ENCODE measurements around the gene L3MBTL2. TPM values are rescaled to one million over a fixed set of nuclear protein-coding genes. Genes with fewer than 3 reads are reported as not detected.
A peak's percentile ranks its signal among the peaks of the same experiment; 100 is the strongest.

The L3MBTL2 gene
- total and polyA plus RNA-seq, 5 donors, result 9.6 to 18.6 (median 18.1) TPM

DNA sequence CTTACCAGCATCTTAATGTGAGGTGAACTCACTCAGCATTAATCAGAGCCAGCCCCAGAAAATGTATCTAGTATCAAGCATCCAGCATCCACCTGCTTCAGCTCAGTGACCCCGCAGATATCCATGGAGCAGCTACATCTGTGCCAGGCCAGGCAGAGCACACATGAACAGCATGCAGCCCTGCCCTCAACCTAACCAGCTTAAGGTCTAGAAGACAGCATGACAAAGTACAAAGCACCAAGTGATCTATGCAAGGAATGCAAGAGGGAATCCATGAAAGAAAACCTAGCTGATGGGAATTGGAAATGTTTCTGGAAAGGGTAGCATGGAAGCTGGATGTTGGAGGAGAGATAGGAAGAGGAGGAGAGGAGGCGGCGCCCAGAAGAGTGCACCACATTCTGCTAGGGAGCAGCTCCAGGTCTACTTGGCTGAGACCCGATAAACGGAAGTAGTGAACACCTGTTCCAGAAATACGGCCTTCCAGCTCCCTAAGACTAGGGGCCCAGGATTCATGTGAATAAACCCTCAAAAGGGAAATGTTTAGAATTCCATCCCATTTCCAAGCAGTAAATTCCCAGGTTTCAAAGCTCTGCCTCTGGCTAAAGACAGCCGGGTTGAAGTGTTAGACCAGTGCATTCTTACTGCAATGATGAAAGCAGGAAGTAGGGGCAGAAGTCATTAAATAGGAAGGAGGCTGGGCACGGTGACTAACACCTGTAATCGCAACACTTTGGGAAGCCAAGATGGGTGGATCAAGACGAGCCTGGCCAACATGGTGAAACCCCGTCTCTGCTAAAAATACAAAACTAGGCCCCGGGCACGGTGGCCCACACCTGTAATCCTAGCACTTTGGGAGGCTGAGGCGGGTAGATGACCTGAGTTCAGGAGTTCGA, 23.5 kb upstream of the L3MBTL2 start:
- intact Hi-C loops (cut with DNase I), result no loop called here
- ATAC-seq, result peak; percentile 17 to 68
- Histone ChIP-seq H3K4me3 (ENCODE audit: low read length) (no peak overlapping the region), H3K4me1 (ENCODE audit: control insufficient read depth, insufficient read depth, low read length) (no peaks in the 10 kb centered on the region), H3K27ac (ENCODE audit: low read length) (no peak overlapping the region), H3K27me3 (ENCODE audit: control insufficient read depth, insufficient read depth) (no peaks in the 10 kb centered on the region), H3K9me3 (ENCODE audit: control insufficient read depth, low read length) (no peaks in the 10 kb centered on the region)
- 72% methylated on average over 15 of the region's 15 CpGs for WGBS
- peak in 1 of 3 donors; percentile 53 for DNase-seq

DNA sequence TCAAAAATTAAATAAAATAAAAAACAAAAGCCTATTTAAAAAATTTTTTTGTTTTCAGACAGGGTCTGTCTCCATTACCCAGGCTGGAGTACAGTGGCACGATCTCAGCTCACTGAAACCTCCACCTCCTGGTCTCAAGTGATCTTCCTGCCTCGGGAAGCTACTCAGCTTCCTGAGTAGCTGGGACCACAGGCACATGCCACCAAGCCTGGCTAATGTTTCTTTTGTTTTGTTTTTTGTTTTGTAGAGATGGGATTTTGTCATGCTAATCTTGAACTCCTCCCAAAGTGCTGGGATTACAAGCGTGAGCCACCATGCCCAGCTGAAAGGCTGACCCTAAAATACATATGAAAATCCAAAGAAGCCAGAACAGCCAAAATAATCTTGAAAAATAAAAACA, 20.4 kb upstream of the L3MBTL2 start:
- Histone ChIP-seq H3K4me3 (ENCODE audit: low read length) (no peak overlapping the region), H3K4me1 (ENCODE audit: control insufficient read depth, insufficient read depth, low read length) (no peaks in the 10 kb centered on the region), H3K9me3 (ENCODE audit: control insufficient read depth, low read length) (no peaks in the 10 kb centered on the region), H3K27me3 (ENCODE audit: control insufficient read depth, insufficient read depth) (no peaks in the 10 kb centered on the region), H3K27ac (ENCODE audit: low read length) (no peak overlapping the region)
- intact Hi-C loops (cut with DNase I), result no loop called here
- 55% methylated on average over 3 of the region's 3 CpGs for WGBS
- DNase-seq (no peak), ATAC-seq (no peak)

DNA sequence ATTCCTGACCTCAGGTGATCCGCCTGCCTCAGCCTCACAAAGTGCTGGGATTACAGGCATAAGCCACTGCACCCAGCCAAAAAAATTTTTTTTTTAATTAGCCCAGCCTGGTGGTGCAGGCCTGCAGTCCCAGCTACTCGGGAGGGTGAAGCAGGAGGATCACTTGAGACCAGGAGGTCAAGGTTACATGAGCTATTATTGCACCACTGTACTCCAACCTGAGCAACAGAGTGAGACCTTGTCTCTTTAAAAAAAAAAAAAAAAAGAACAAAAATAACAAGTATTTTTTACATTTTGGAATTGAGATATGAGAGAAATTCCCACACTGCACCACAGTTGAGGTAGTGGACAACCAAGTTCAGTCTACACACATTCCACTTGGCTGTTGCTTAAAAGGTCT, 13.6 kb upstream of the L3MBTL2 start:
- H3K4me1 ChIP-seq (ENCODE audit: control insufficient read depth, insufficient read depth, low read length), result no peaks in the 10 kb centered on the region
- ATAC-seq, result no peak
- intact Hi-C loops (cut with DNase I), result no loop called here
- DNase-seq, result no peak
- H3K27ac ChIP-seq (ENCODE audit: low read length), result no peak overlapping the region
- whole genome bisulfite sequencing, result 84% methylated on average over 2 of the region's 2 CpGs
- H3K4me3 ChIP-seq (ENCODE audit: low read length), result no peak overlapping the region
- no peaks in the 10 kb centered on the region for H3K27me3 ChIP-seq (ENCODE audit: control insufficient read depth, insufficient read depth)
- no peaks in the 10 kb centered on the region for H3K9me3 ChIP-seq (ENCODE audit: control insufficient read depth, low read length)

DNA sequence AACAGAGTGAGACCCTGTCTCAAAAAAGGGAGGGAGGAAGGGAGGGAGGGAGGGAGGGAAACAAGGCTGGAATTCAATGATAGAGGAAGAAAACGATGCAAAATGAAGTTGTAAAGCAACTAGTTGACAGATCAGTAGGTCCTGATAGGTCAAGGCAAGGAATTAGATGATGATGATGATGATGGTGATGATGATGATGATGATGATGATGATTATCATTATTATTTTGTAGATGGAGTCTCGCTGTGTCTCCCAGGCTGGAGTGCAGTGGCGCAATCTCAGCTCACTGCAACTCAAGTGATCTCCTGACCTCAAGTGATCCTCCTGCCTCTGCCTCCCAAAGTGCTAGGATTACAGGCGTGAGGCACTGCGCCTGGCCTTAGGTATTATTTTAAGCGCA, 11.3 kb upstream of the L3MBTL2 start:
- DNase-seq, result no peak
- intact Hi-C loops (cut with DNase I), result no loop called here
- H3K27ac ChIP-seq (ENCODE audit: low read length), result no peak overlapping the region
- H3K27me3 ChIP-seq (ENCODE audit: control insufficient read depth, insufficient read depth), result no peaks in the 10 kb centered on the region
- 93% methylated on average over 6 of the region's 6 CpGs for WGBS
- H3K4me1 ChIP-seq (ENCODE audit: control insufficient read depth, insufficient read depth, low read length), result peaks cover 2% of the 10 kb centered on the region
- no peak overlapping the region for H3K4me3 ChIP-seq (ENCODE audit: low read length)
- no peak for ATAC-seq
- no peaks in the 10 kb centered on the region for H3K9me3 ChIP-seq (ENCODE audit: control insufficient read depth, low read length)

DNA sequence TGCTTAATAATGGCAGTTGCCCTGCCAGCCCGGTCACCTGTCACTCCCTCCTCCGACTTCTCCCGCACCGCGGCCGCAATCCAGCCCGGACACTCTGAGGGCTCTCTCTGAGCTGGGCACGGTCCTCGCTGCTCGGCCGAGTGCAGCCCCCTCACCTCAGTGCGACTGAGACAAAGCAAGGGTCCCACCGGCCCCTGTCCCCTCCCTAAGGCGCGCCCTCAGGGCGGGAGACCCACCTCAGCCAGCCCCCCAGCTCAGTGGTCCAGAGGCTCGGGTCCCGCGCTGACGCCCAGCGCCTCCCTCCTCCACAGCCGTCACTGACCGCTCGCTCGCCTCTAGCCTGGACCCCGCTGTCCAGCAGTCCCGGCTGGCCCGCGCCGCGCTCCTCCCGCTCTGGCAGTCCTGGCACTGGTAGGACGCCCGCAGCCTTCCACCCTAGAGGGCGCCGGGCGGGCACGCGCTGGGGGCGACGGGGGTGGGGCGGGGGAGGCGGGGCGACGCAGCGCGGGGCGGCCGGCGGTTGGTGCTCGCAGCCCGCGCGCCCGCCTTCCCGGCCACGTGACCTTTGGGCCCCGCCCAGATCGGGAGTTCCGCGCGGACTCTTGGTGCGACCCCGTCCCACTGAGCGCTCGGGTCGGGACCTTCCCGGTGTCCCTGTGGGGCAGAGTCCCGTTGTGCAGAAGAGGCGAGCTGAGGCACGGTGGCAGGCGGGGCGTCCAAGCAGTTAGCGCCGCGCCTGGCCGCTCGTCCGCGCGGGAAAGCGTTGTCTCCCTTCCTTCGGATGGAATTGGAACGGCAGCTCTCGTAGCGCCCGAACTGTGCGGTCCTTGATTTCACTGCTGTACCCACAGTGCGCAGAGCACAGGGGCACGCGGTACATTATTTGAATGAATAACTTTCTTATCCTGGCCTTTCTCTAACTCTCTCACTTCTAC, 7.8 kb upstream of the L3MBTL2 start:
- Histone ChIP-seq H3K4me3 (ENCODE audit: low read length) (peak overlapping the region; percentile 53), H3K9me3 (ENCODE audit: control insufficient read depth, low read length) (no peaks in the 10 kb centered on the region), H3K27me3 (ENCODE audit: control insufficient read depth, insufficient read depth) (no peaks in the 10 kb centered on the region), H3K27ac (ENCODE audit: low read length) (peak overlapping the region; percentile 1), H3K4me1 (ENCODE audit: control insufficient read depth, insufficient read depth, low read length) (peaks cover 2% of the 10 kb centered on the region)
- under 1% methylated on average over 91 of the region's 91 CpGs for WGBS
- intact Hi-C loops (cut with DNase I), result no loop called here
- ATAC-seq (peak; percentile 96 to 97), DNase-seq (peak; percentile 85 to 94 (median 93))

DNA sequence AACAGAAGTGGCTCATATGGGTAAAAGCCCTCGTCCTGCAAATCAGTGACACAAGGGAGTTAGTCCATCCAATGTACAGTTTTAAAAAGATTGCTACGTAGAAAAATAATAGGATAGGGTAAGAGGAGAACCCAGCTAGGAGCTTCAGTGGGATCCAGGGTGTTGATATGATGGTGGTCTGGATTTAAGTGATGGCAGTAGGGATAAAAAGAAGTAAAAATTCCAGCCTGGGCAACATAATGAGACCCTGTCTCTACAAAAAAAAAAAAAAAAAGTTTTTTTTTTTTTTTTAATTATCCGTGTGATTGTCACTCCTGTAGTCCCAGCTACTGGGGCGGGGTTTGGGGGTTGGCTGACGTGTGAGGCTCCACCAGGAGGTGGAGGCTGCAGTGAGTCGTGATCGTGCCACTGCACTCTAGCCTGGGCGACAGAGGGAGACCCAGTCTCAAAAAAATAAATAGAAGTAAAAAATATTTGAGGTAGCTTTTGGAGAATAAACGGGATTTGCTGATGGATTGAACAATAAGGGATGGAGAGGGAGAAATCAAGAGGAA, 7.0 kb upstream of the L3MBTL2 start:
- peak; percentile 41 to 82 (median 77) for DNase-seq
- 3% methylated on average over 9 of the region's 9 CpGs for WGBS
- no peak overlapping the region for H3K27ac ChIP-seq (ENCODE audit: low read length)
- no peaks in the 10 kb centered on the region for H3K27me3 ChIP-seq (ENCODE audit: control insufficient read depth, insufficient read depth)
- H3K4me3 ChIP-seq (ENCODE audit: low read length), result peak overlapping the region; percentile 53
- H3K4me1 ChIP-seq (ENCODE audit: control insufficient read depth, insufficient read depth, low read length), result peaks cover 2% of the 10 kb centered on the region
- no peaks in the 10 kb centered on the region for H3K9me3 ChIP-seq (ENCODE audit: control insufficient read depth, low read length)
- intact Hi-C loops (cut with DNase I), result no loop called here
- peak; percentile 65 to 75 for ATAC-seq

DNA sequence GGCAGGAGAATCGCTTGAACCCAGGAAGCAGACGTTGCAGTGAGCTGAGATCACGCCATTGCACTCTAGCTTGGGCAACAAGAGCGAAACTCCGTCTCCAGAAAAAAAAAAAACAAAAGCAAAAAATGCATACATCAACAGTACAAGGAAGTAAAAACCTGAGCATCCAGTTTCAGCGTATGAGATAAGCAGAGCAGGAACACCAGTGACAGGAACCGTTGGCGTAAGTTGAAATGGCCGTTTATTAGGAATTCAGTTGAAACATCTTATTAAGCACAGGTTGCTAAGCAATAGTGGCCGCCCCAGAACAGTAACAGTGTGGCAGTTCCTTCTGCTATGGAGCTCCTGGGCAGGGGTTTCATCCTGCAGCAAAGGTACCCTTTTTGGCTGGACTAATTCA, 4.0 kb upstream of the L3MBTL2 start:
- Histone ChIP-seq H3K4me3 (ENCODE audit: low read length) (no peak overlapping the region), H3K27ac (ENCODE audit: low read length) (no peak overlapping the region), H3K27me3 (ENCODE audit: control insufficient read depth, insufficient read depth) (no peaks in the 10 kb centered on the region), H3K9me3 (ENCODE audit: control insufficient read depth, low read length) (no peaks in the 10 kb centered on the region), H3K4me1 (ENCODE audit: control insufficient read depth, insufficient read depth, low read length) (peaks cover 2% of the 10 kb centered on the region)
- ATAC-seq, result no peak
- DNase-seq, result no peak
- WGBS, result 69% methylated on average over 10 of the region's 10 CpGs
- intact Hi-C loops (cut with DNase I), result no loop called here

DNA sequence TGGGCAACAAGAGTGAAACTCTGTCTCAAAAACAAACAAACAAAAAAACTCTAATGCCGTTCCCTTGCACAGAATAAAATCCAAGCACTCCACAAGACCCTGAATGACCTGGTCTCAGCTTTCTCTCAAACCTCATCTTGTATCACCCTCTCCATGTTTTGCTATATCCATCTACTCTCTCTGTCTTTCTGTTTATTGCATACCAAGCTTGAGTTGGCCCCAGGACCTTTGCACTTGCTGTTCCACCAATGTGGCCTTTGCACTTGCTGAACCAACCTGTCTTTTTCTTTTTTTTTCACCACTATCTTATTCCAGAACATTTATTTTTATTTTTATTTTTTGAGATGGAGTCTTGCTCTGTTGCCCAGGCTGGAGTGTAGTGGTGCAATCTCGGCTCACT, 2.0 kb upstream of the L3MBTL2 start:
- no peak for ATAC-seq

DNA sequence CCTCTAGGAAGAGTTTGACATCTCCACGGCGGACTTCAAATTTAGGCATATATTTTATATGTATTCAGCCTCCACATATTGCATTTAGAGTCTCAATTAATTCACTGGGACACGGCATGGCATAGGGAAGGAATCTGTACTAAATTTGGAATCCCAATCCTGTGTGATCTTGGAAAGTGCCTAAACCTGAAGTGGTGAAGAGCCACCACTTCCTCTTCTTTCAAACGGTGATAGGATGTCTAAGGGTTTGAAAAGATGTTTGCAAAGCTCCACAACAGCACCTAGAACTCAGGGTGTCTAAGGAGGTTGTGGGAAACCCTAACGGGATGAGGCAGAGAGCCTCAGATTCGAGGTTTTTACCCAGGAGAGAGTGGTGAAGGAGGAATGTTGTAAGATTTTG, 1.0 kb upstream of the L3MBTL2 start:
- H3K27me3 ChIP-seq (ENCODE audit: control insufficient read depth, insufficient read depth), result no peaks in the 10 kb centered on the region
- intact Hi-C loops (cut with DNase I), result no loop called here

More for the DNA sequence above, 2.0 kb upstream of the L3MBTL2 start:
- no peak for DNase-seq
- Histone ChIP-seq H3K27ac (ENCODE audit: low read length) (no peak overlapping the region), H3K27me3 (ENCODE audit: control insufficient read depth, insufficient read depth) (no peaks in the 10 kb centered on the region), H3K9me3 (ENCODE audit: control insufficient read depth, low read length) (no peaks in the 10 kb centered on the region), H3K4me3 (ENCODE audit: low read length) (no peak overlapping the region), H3K4me1 (ENCODE audit: control insufficient read depth, insufficient read depth, low read length) (no peaks in the 10 kb centered on the region)
- WGBS, result 94% methylated on average over 2 of the region's 2 CpGs
- intact Hi-C loops (cut with DNase I), result no loop called here

DNA sequence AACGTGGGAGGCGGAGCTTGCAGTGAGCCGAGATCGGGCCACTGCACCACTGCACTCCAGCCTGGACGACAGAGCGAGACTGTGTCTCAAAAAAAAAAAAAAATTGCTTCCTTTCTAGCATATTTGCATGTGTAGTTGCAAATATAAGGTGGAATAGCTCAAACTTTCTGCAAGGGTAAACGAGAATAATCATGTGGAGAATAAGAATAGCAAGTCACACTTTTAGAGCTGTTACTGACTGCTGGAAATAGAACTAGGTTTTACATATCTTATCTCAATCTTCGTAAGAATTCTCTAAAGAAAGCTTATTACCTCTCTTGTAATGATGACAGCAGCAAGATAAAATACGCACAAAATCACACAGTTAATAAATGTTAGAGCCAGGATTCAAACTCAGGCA, 1.6 kb downstream of the L3MBTL2 start:
- Histone ChIP-seq H3K4me1 (ENCODE audit: control insufficient read depth, insufficient read depth, low read length) (no peaks in the 10 kb centered on the region), H3K27ac (ENCODE audit: low read length) (no peak overlapping the region), H3K27me3 (ENCODE audit: control insufficient read depth, insufficient read depth) (no peaks in the 10 kb centered on the region), H3K4me3 (ENCODE audit: low read length) (no peak overlapping the region), H3K9me3 (ENCODE audit: control insufficient read depth, low read length) (no peaks in the 10 kb centered on the region)
- WGBS, result 89% methylated on average over 9 of the region's 9 CpGs
- ATAC-seq (no peak), DNase-seq (no peak)
- intact Hi-C loops (cut with DNase I), result no loop called here

More for the DNA sequence above, 1.0 kb upstream of the L3MBTL2 start:
- no peak for ATAC-seq
- H3K9me3 ChIP-seq (ENCODE audit: control insufficient read depth, low read length), result no peaks in the 10 kb centered on the region
- no peak for DNase-seq
- H3K27ac ChIP-seq (ENCODE audit: low read length), result no peak overlapping the region
- H3K4me3 ChIP-seq (ENCODE audit: low read length), result no peak overlapping the region
- WGBS, result 63% methylated on average over 6 of the region's 6 CpGs
- no peaks in the 10 kb centered on the region for H3K4me1 ChIP-seq (ENCODE audit: control insufficient read depth, insufficient read depth, low read length)

DNA sequence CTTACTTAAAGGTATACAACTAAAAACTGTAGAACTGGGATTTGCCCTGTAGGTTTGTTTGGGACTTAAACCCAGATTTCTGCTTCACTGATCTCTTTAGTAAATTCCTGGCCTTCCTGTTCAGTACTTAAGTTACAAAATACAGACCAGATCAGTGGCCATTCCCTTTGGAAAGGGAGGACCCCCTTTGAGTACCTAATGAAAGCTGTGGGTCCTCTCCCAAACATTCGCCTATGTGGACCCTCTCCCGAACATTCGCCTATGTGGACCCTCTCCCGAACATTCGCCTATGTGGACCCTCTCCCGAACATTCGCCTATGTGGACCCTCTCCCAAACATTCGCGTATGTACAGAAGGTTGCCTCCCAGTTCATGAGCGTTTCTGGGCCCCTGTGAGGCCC, 10.3 kb downstream of the L3MBTL2 start:
- H3K27ac ChIP-seq (ENCODE audit: low read length), result no peak overlapping the region
- WGBS, result 97% methylated on average over 10 of the region's 10 CpGs
- no peaks in the 10 kb centered on the region for H3K9me3 ChIP-seq (ENCODE audit: control insufficient read depth, low read length)
- no peaks in the 10 kb centered on the region for H3K4me1 ChIP-seq (ENCODE audit: control insufficient read depth, insufficient read depth, low read length)
- H3K4me3 ChIP-seq (ENCODE audit: low read length), result no peak overlapping the region
- DNase-seq, result no peak
- intact Hi-C loops (cut with DNase I), result no loop called here
- no peak for ATAC-seq
- no peaks in the 10 kb centered on the region for H3K27me3 ChIP-seq (ENCODE audit: control insufficient read depth, insufficient read depth)

Data from right cardiac atrium (tissue), 5 donors.